Prostate gland (tissue), 2 donors: Measurements from ENCODE around the gene DYSF. TPM values are rescaled to one million over a fixed set of nuclear protein-coding genes. Genes with fewer than 3 reads are reported as not detected.

Experiments used
- DNase-seq: peaks from one replicate; pipeline ENCODE4 v3.0.0-alpha.2; 2019; ENCODE audit warnings: low spot score
- H3K27ac ChIP-seq, 2 donors: fragments of 200-600 bp; sonication (generic); 2 replicates each; pipeline ENCODE4 v1.5.1; 2017 to 2019
- H3K27me3 ChIP-seq: fragments of 200-600 bp; sonication (generic); replicated peaks from 2 replicates; pipeline ENCODE4 v1.5.1; 2019; ENCODE audit not compliant: insufficient read depth
- H3K36me3 ChIP-seq, 2 donors: fragments of 200-600 bp; sonication (generic); 1 replicate in 1 of 2; 2 replicates in 1 of 2; pipeline versions ENCODE4 v1.5.1 to v1.8.1; 2017 to 2019
- H3K4me1 ChIP-seq: fragments of 200-600 bp; sonication (generic); replicated peaks from 2 replicates; pipeline ENCODE4 v1.5.1; 2019
- H3K4me3 ChIP-seq, 2 donors: fragments of 200-600 bp; sonication (generic); 2 replicates each; pipeline ENCODE4 v1.5.1; 2017 to 2019
- H3K9me3 ChIP-seq: fragments of 200-600 bp; sonication (generic); 2 replicates; pipeline ENCODE4 v1.5.1; 2017
- CTCF ChIP-seq, 4 experiments: fragments of 200-600 bp in 2 of 4; fragments of 450-650 bp in 2 of 4; sonication (generic) in 2 of 4; IDR thresholded peaks; 1 replicate in 3 of 4; 2 replicates in 1 of 4; pipeline ENCODE4 v1.5.1; 2016 to 2019; ENCODE audit warnings: antibody characterized with exemption in 4 of 4, mild to moderate bottlenecking in 2 of 4, moderate library complexity in 2 of 4
- POLR2A ChIP-seq: fragments of 450-650 bp; IDR thresholded peaks from one replicate; pipeline ENCODE4 v1.6.1; 2016; ENCODE audit warnings: antibody characterized with exemption, mild to moderate bottlenecking
- POLR2AphosphoS5 ChIP-seq: sonication (generic); formaldehyde crosslinking; IDR thresholded peaks from one replicate; pipeline ENCODE4 v1.6.1; 2017; ENCODE audit warnings: antibody characterized with exemption
- WGBS: methylation state at CpG from one replicate; pipeline ENCODE4 v1.1.5; 2018; 5-methylcytosine and 5-hydroxymethylcytosine counted together
- intact Hi-C: fragments of 100-400 bp; cut with DNase I; formaldehyde crosslinking; loops from one replicate; pipeline ENCODE4 v1.14.2; 2022
- total RNA-seq, 2 donors: library from RNA; depleted of rRNA; stranded (reverse); fragments of >200 nt; gene quantifications; one replicate each; pipeline ENCODE4 v1.1.0, GENCODE V29; 2016

Gene DYSF
- total RNA-seq, 2 donors from 2014 or later = 5.9 to 9.4 TPM

GRCh38 chr2:71499691-71500090 lies 46.3 kb downstream of the DYSF start:
- Histone ChIP-seq H3K4me3 (no peak overlapping the region), H3K27me3 (no peaks in the 10 kb centered on the region), H3K27ac (no peak overlapping the region), H3K9me3 (no peaks in the 10 kb centered on the region), H3K36me3 (no peaks in the 10 kb centered on the region), H3K4me1 (no peaks in the 10 kb centered on the region)
- 63% methylated on average over 5 of the region's 5 CpGs for whole genome bisulfite sequencing
- TF ChIP-seq CTCF (IDR thresholded peaks at IDR 0.05) (no peak), POLR2AphosphoS5 (no peak), POLR2A (no peak)
- no peak for DNase-seq
- intact Hi-C loops = no loop called here

GRCh38 chr2:71500426-71501079 lies 47.2 kb downstream of the DYSF start:
- 71% methylated on average over 6 of the region's 7 CpGs for WGBS
- H3K27me3 ChIP-seq = no peaks in the 10 kb centered on the region
- TF ChIP-seq POLR2A (no peak), CTCF (IDR thresholded peaks at IDR 0.05) (no peak), POLR2AphosphoS5 (no peak)
- no peaks in the 10 kb centered on the region for H3K4me1 ChIP-seq
- no peak for DNase-seq
- no peak overlapping the region for H3K27ac ChIP-seq
- no peak overlapping the region for H3K4me3 ChIP-seq
- H3K36me3 ChIP-seq = no peaks in the 10 kb centered on the region
- intact Hi-C loops = no loop called here
- H3K9me3 ChIP-seq = no peaks in the 10 kb centered on the region

GRCh38 chr2:71502941-71503738 lies 49.8 kb downstream of the DYSF start:
- Histone ChIP-seq H3K27ac (no peak overlapping the region), H3K4me1 (no peaks in the 10 kb centered on the region), H3K9me3 (no peaks in the 10 kb centered on the region), H3K36me3 (no peaks in the 10 kb centered on the region), H3K27me3 (no peaks in the 10 kb centered on the region), H3K4me3 (no peak overlapping the region)
- 88% methylated on average over 6 of the region's 6 CpGs for WGBS
- TF ChIP-seq CTCF (IDR thresholded peaks at IDR 0.05) (no peak), POLR2AphosphoS5 (no peak), POLR2A (no peak)
- intact Hi-C loops = no loop called here
- no peak for DNase-seq

DNA sequence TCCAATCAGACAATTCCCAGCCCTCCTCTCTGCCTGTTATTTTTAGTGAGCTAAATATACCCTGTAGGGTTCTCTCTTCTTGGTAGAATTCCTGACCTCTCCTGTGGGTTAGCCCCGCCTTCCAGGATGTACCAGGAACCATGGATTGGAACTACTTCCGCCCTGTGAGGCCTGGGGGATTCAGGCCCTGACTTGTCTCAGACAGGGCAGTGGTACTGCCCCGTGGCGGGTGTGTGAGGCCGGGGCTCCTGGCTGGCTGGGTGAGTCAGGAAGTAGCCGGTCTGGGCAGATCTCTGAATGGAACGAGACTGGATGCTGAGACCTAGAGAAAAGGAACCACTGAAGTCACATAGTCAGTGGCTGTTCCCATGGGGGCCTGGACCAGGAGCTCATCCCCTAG lies 50.5 kb downstream of the DYSF start:
- TF ChIP-seq POLR2AphosphoS5 (no peak), POLR2A (no peak), CTCF (IDR thresholded peaks at IDR 0.05) (no peak)
- H3K4me1 ChIP-seq = no peaks in the 10 kb centered on the region
- no peaks in the 10 kb centered on the region for H3K27me3 ChIP-seq
- H3K9me3 ChIP-seq = no peaks in the 10 kb centered on the region
- H3K27ac ChIP-seq = no peak overlapping the region
- H3K36me3 ChIP-seq = no peaks in the 10 kb centered on the region
- intact Hi-C loops = no loop called here
- H3K4me3 ChIP-seq = no peak overlapping the region
- 83% methylated on average over 7 of the region's 7 CpGs for WGBS
- DNase-seq = no peak

DNA sequence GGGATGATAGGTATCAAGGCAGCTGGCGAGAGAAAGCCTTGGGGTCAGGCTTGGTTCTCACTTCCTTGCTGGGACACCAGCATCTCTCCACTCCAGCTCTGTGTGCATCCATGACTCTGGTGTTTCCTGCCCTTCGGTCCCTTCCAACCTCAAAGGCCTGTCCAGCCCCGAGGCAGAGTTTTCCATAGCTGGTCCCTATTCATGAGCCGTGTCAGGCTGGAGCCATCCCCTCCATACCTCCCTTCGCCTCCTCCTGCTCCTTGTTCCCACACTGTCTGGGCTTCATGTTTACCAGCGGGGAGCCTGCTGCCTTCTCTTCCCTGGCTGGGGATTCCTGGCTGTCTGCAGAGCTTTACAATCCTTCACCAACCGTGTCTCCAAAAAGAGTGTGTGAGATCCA lies 51.2 kb downstream of the DYSF start:
- TF ChIP-seq POLR2A (no peak), POLR2AphosphoS5 (no peak), CTCF (IDR thresholded peaks at IDR 0.05) (no peak)
- WGBS = 86% methylated on average over 7 of the region's 7 CpGs
- no peaks in the 10 kb centered on the region for H3K9me3 ChIP-seq
- H3K4me1 ChIP-seq = no peaks in the 10 kb centered on the region
- intact Hi-C loops = no loop called here
- H3K27me3 ChIP-seq = no peaks in the 10 kb centered on the region
- no peak for DNase-seq
- no peaks in the 10 kb centered on the region for H3K36me3 ChIP-seq
- no peak overlapping the region for H3K4me3 ChIP-seq
- no peak overlapping the region for H3K27ac ChIP-seq
